OCI-LY3 (cell line): ENCODE results near the gene NUDT2.

Experiments
- CTCF ChIP-seq: fragments of 200-600, 300-600 bp; sonication (generic); IDR thresholded peaks from 2 replicates; pipeline ENCODE4 v1.5.1; 2014; ENCODE audit warnings: antibody characterized with exemption, low read length, low read depth
- EZH2phosphoT487 ChIP-seq: fragments of 200-600 bp; shearing (Covaris generic); IDR thresholded peaks from 2 replicates; pipeline ENCODE4 v1.6.1; 2018; ENCODE audit warnings: antibody characterized with exemption, mixed run types, low read depth

- TF ChIP-seq CTCF (no peak), EZH2phosphoT487 (no peak)
These were observed 57.3 kb downstream of the NUDT2 start for GRCh38 chr9:34386656-34387055.
